HEK293T (cell line): Measurements from ENCODE around the gene MFSD11.
A peak's percentile ranks its signal among the peaks of the same experiment; 100 is the strongest.
"Not testable (repeated sequence)": the region's sequence is repeated elsewhere in the genome, so short reads cannot be mapped to it uniquely, and the experiment has no call there.

Experiments used
- CTCF ChIA-PET: fragments of 350-600 bp; formaldehyde crosslinking; extraction: SDS; loops from one replicate; lab custom pipeline; 2021; ENCODE audit warnings: antibody characterized with exemption, inconsistent platforms; lab: Yijun Ruan, JAX
- POLR2A ChIA-PET: fragments of 350-600 bp; formaldehyde crosslinking; extraction: SDS; loops from one replicate; lab custom pipeline; 2020; ENCODE audit warnings: antibody characterized with exemption, inconsistent platforms; lab: Yijun Ruan, JAX
- DNase-seq: peaks from one replicate; pipeline ENCODE4 v3.0.0; 2012; ENCODE audit warnings: mixed read lengths; ENCODE audit errors: extremely low spot score
- ARNT ChIP-seq: fragments of 450-650 bp; IDR thresholded peaks from 2 replicates; pipeline ENCODE4 v1.6.1; 2017; ENCODE audit warnings: mild to moderate bottlenecking
- BHLHE40 ChIP-seq: fragments of 450-650 bp; IDR thresholded peaks from 2 replicates; pipeline ENCODE4 v1.6.1; 2016; ENCODE audit warnings: mild to moderate bottlenecking, moderate library complexity, borderline replicate concordance
- CTBP1 ChIP-seq: fragments of 450-650 bp; IDR thresholded peaks from 2 replicates; pipeline ENCODE4 v1.6.1; 2016; ENCODE audit warnings: borderline replicate concordance
- ELF4 ChIP-seq: fragments of 450-650 bp; IDR thresholded peaks from 2 replicates; pipeline ENCODE4 v1.6.1; 2017; ENCODE audit warnings: antibody characterized with exemption
- FOXA1 ChIP-seq: fragments of 450-650 bp; IDR thresholded peaks from 2 replicates; pipeline ENCODE4 v1.6.1; 2016; ENCODE audit warnings: mild to moderate bottlenecking
- FOXK2 ChIP-seq: fragments of 450-650 bp; IDR thresholded peaks from 2 replicates; pipeline ENCODE4 v1.6.1; 2016; ENCODE audit warnings: mild to moderate bottlenecking
- FOXM1 ChIP-seq: fragments of 450-650 bp; IDR thresholded peaks from 2 replicates; pipeline ENCODE4 v1.6.1; 2017; ENCODE audit warnings: mild to moderate bottlenecking, borderline replicate concordance
- HDGF ChIP-seq: fragments of 450-650 bp; IDR thresholded peaks from 2 replicates; pipeline ENCODE4 v1.6.1; 2017; ENCODE audit warnings: antibody characterized with exemption, borderline replicate concordance
- L3MBTL2 ChIP-seq: fragments of 450-650 bp; conservative IDR thresholded peaks from 2 replicates; pipeline ENCODE4 v1.6.1; 2016; ENCODE audit warnings: mild to moderate bottlenecking
- LEF1 ChIP-seq: fragments of 450-650 bp; IDR thresholded peaks from 2 replicates; pipeline ENCODE4 v1.6.1; 2017; ENCODE audit warnings: mild to moderate bottlenecking, borderline replicate concordance
- NFRKB ChIP-seq: fragments of 450-650 bp; IDR thresholded peaks from 2 replicates; pipeline ENCODE4 v1.6.1; 2016; ENCODE audit warnings: mild to moderate bottlenecking, moderate library complexity
- PKNOX1 ChIP-seq: fragments of 450-650 bp; IDR thresholded peaks from 2 replicates; pipeline ENCODE4 v1.6.1; 2016
- SP1 ChIP-seq: fragments of 450-650 bp; IDR thresholded peaks from 2 replicates; pipeline ENCODE4 v1.6.1; 2017
- SUZ12 ChIP-seq: fragments of 450-650 bp; IDR thresholded peaks from 2 replicates; pipeline ENCODE4 v1.6.1; 2016; ENCODE audit warnings: mild to moderate bottlenecking
- TARDBP ChIP-seq: fragments of 450-650 bp; IDR thresholded peaks from 2 replicates; pipeline ENCODE4 v1.6.1; 2016
- ZNF384 ChIP-seq: fragments of 450-650 bp; IDR thresholded peaks from 2 replicates; pipeline ENCODE4 v1.6.1; 2016

Gene MFSD11

GRCh38 chr17:76712321-76712720, 25.6 kb upstream of the MFSD11 start:
- POLR2A ChIA-PET: interaction anchor here (1.0 to 5.4 kb wide), 10 partner anchors 9 to 154 kb away, joined by 3 to 38 read pairs (median 11); partner anchors contain the start of genes JMJD6, METTL23, MFSD11 and SRSF2
- TF ChIP-seq ZNF384: peak; percentile 98
- CTCF ChIA-PET: interaction anchor here (0.6 to 2.1 kb wide), 2 partner anchors 31 to 218 kb away, joined by 4 to 7 read pairs; no protein-coding TSS in a partner anchor
- not testable (repeated sequence) for DNase-seq

GRCh38 chr17:76713765-76714164, 24.2 kb upstream of the MFSD11 start:
- TF ChIP-seq ARNT: no peak
- TF ChIP-seq SP1: no peak
- no peak for TF ChIP-seq LEF1
- TF ChIP-seq L3MBTL2: no peak
- no peak for TF ChIP-seq PKNOX1
- no peak for TF ChIP-seq ZNF384
- TF ChIP-seq FOXK2: no peak
- no peak for TF ChIP-seq ELF4
- TF ChIP-seq NFRKB: no peak
- TF ChIP-seq FOXA1: no peak
- TF ChIP-seq FOXM1: no peak
- TF ChIP-seq TARDBP: no peak
- no peak for TF ChIP-seq SUZ12
- TF ChIP-seq HDGF: no peak
- no peak for TF ChIP-seq BHLHE40
- TF ChIP-seq CTBP1: no peak
- ChIA-PET POLR2A (interaction anchor here (0.9 to 4.4 kb wide), 7 partner anchors 13 to 156 kb away, joined by 3 to 29 read pairs (median 4); partner anchors contain the start of genes JMJD6, METTL23, MFSD11 and SRSF2), CTCF (interaction anchor here (0.6 to 1.8 kb wide), 9 partner anchors 9 to 204 kb away, joined by 3 to 8 read pairs (median 4); no protein-coding TSS in a partner anchor)
- no peak for DNase-seq

- TF ChIP-seq NFRKB (no peak), TARDBP (no peak), HDGF (no peak), CTBP1 (no peak), FOXM1 (no peak), FOXA1 (no peak), ZNF384 (no peak), PKNOX1 (no peak), ARNT (no peak), SUZ12 (no peak), FOXK2 (no peak)
- ChIA-PET CTCF (interaction anchor here (0.6 to 1.8 kb wide), 10 partner anchors 10 to 205 kb away, joined by 3 to 8 read pairs (median 4); partner anchors contain the start of genes JMJD6 and METTL23), POLR2A (interaction anchor here (0.9 to 4.4 kb wide), 7 partner anchors 12 to 157 kb away, joined by 3 to 29 read pairs (median 4); partner anchors contain the start of genes JMJD6, METTL23, MFSD11 and SRSF2)
- no peak for DNase-seq
Observed at GRCh38 chr17:76714336-76714735, 23.6 kb upstream of the MFSD11 start.

- CTCF ChIA-PET: interaction anchor here (1.1 to 1.5 kb wide), 4 partner anchors 11 to 52 kb away, joined by 3 to 4 read pairs (median 4); partner anchors contain the start of genes JMJD6 and METTL23
- TF ChIP-seq BHLHE40: no peak
- TF ChIP-seq PKNOX1: no peak
- TF ChIP-seq ZNF384: no peak
- TF ChIP-seq FOXM1: no peak
- no peak for TF ChIP-seq ELF4
- no peak for TF ChIP-seq FOXK2
- TF ChIP-seq SUZ12: no peak
- no peak for TF ChIP-seq ARNT
- TF ChIP-seq L3MBTL2: no peak
- no peak for TF ChIP-seq TARDBP
- no peak for TF ChIP-seq SP1
- no peak for TF ChIP-seq FOXA1
- TF ChIP-seq CTBP1: no peak
- no peak for TF ChIP-seq LEF1
- no peak for TF ChIP-seq HDGF
- TF ChIP-seq NFRKB: no peak
- DNase-seq: no peak
- POLR2A ChIA-PET: interaction anchor here (1.5 to 4.4 kb wide), 3 partner anchors 19 to 34 kb away, joined by 3 to 29 read pairs (median 4); partner anchors contain the start of genes MFSD11 and SRSF2
Observed at GRCh38 chr17:76714822-76715495, 23.0 kb upstream of the MFSD11 start.

- TF ChIP-seq SUZ12 (no peak), FOXA1 (no peak), L3MBTL2 (no peak), TARDBP (no peak), CTBP1 (no peak), FOXM1 (no peak), HDGF (no peak), FOXK2 (no peak), ZNF384 (no peak), LEF1 (no peak), ARNT (no peak), ELF4 (no peak), PKNOX1 (no peak), BHLHE40 (no peak), NFRKB (no peak), SP1 (no peak)
- POLR2A ChIA-PET: interaction anchor here (1.9 kb wide), 1 partner anchor 34 kb away, joined by 4 read pairs; no protein-coding TSS in a partner anchor
- no peak for DNase-seq
- CTCF ChIA-PET: interaction anchor here (0.6 to 1.5 kb wide), 5 partner anchors 9 to 34 kb away, joined by 3 to 7 read pairs (median 3); partner anchors contain the start of genes JMJD6 and METTL23
Observed at GRCh38 chr17:76715496-76715830, 22.5 kb upstream of the MFSD11 start.
